GM10847 (cell line): ENCODE data around the gene PFN3.

Experiments
- POLR2A ChIP-seq: IDR thresholded peaks from 2 replicates; pipeline ENCODE4 v1.6.1; 2011; ENCODE audit not compliant: insufficient read length; ENCODE audit errors: extremely low read depth

Gene PFN3

GRCh38 chr5:177430972-177431316 lies 30.5 kb upstream of the PFN3 start:
- no peak for TF ChIP-seq POLR2A

DNA sequence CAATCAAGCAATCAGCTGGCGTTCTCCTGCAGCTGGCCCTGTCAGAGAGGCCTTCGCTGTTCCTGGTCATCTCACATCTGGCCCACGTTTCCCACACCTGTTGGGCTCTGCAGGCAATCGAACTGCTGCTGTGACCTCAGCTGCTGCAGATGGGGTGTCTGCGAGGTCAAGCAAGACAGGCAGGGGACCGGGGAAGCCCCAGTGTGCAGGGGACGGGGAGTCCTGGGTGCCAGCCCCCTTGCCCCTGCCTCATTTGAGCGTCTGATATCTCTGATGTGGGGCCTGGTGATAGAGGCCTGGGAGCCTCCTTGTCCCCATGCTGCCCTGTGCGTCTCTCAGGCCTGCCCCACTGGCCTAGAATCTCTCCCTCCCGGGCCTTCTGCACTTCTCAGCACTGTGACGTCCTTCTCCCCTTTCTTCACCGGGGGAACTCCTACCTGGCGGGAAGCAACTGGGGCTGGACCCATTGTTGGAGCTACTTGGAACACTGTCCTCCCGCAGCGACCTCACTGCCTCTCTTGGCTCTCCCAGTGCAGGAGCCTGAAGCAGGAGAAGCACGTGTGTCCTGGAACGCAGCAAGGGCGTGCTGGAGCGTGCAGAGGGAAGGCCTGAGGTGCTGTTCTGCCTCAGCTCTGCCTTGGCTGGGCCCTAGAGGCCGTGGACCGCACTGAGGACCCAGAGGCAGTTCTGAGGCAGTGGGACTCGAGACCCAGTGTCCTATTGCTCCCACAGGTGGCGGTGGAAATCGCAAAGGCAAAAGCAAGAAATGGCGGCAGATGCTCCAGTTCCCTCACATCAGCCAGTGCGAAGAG lies 29.9 kb upstream of the PFN3 start:
- no peak for TF ChIP-seq POLR2A

- peak; percentile 42 for TF ChIP-seq POLR2A
Observed at GRCh38 chr5:177429248-177430040, 29.0 kb upstream of the PFN3 start.

- TF ChIP-seq POLR2A, result no peak
Observed at GRCh38 chr5:177428574-177429217, 28.2 kb upstream of the PFN3 start.

DNA sequence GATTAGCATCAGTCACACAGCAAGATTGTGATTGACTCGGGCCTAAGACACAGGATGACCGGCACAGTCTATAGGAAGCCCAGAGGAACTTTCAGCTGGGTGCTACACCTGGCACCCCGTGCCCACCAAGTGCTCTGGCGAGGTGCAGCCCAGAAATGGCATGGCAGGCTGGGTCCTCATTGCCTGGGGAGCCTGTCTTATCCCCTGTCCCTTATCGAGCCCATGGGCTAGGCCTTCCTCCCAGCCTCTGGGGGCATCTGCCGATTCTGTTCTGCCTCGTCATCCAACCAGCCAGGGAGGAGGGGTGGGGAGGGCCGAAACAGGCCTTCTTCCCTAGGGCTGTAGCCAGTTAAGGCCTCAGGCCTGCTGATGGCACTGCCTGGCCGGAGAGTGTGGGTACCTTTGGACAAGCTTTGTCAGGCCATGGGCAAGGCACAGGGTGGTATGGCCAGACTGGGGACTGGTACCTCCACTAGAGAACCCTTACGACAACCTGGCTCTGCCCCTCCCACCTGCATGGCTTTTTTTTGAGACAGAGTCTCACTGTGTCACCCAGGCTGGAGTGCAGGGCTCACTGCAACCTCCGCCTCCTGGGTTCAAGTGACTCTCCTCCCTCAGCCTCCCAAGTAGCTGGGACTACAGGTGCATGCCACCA lies 27.6 kb upstream of the PFN3 start:
- TF ChIP-seq POLR2A, result peak; percentile 13

GRCh38 chr5:177427211-177427822 lies 26.9 kb upstream of the PFN3 start:
- TF ChIP-seq POLR2A, result no peak

- peak; percentile 56 for TF ChIP-seq POLR2A
Observed at GRCh38 chr5:177426566-177427210, 26.2 kb upstream of the PFN3 start, which contains the start of gene GRK6. GRK6 (plus strand) TSS chr5:177426676; CDS start chr5:177426846, 170 bp downstream.

DNA sequence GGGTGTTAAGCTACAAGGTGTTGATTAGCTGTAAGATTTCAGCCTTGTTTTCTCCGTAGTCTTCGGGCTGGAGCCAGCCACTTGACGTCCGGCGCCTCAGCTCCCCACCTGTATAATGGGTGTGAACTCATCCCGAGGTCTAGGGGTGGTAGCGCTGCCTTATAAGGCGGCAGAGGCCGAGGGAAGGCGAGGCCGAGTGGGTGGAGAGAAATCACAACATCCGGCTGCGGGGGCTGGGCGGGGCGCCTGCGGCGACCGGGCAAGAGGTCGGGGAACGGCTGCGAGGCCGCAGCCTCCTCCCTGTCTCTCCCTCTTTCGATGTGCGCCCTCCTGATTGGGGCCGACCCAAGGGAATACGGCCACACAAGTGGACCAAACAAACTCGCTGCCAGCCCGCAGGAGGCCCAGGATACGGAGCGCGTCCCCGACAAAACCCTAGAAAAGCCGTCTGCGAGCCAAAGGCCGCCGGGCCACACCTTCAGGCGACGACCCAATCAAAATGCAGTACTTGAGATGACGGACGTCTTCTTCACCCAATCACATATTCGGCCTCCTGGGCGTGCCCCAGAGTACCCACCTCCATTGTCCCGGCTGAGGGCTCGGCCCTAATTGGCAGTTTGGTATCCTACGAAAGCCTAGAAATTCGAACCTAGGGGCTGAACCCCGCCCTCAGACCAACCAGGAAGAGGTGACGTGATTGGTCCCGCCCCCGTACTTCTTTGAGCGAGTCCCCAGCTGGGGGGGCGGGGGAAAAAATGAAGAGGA lies 25.5 kb upstream of the PFN3 start:
- peak; percentile 66 for TF ChIP-seq POLR2A

GRCh38 chr5:177425196-177425800 lies 24.8 kb upstream of the PFN3 start:
- TF ChIP-seq POLR2A, result no peak

GRCh38 chr5:177423671-177424070 lies 23.2 kb upstream of the PFN3 start:
- TF ChIP-seq POLR2A, result no peak

- no peak for TF ChIP-seq POLR2A
Observed at GRCh38 chr5:177421062-177421798, 20.8 kb upstream of the PFN3 start.

DNA sequence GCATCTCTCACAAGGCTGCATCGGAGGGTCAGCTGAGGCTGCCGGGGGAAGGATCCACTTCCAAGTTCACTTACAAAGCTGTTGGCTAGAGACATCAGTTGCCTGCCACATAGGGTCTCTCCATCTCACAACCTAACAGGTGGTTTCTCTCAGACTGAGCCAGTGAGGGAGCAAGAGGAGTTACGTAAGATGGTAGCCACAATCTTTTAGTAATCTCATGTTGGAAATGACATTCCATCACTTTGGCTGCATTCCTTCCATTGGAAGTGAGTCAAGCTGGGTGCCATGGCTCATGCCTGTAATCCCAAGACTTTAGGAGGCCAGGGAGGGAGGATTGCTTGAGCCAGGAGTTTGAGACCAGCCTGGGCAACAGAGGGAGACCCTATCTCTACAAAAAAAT lies 18.6 kb upstream of the PFN3 start:
- TF ChIP-seq POLR2A, result no peak

GRCh38 chr5:177414481-177414880 lies 14.0 kb upstream of the PFN3 start:
- no peak for TF ChIP-seq POLR2A
